HG03575 (cell line): ENCODE data around the gene PCDHA10.
"Not testable (repeated sequence)": the region's sequence is repeated elsewhere in the genome, so short reads cannot be mapped to it uniquely, and the experiment has no call there.

ENCODE experiments used
- ATAC-seq: cut with Tn5 transposase; IDR thresholded peaks from one replicate; pipeline ENCODE4 v1.9.1; 2021; ENCODE audit not compliant: unreplicated experiment, insufficient number of reproducible peaks, low FRiP score; ENCODE audit errors: extremely low read depth

PCDHA10 gene

GRCh38 chr5:140876541-140877261, 21.0 kb downstream of the PCDHA10 start:
- ATAC-seq: not testable (repeated sequence)

- no peak for ATAC-seq
These were observed 21.5 kb downstream of the PCDHA10 start for GRCh38 chr5:140877262-140877581.

GRCh38 chr5:140881889-140882590, 26.3 kb downstream of the PCDHA10 start, which contains the start of gene PCDHA13:
PCDHA13 (plus strand) TSS chr5:140882124; CDS start chr5:140882269, 145 bp downstream.
- ATAC-seq: no peak

GRCh38 chr5:140882591-140882899, 26.8 kb downstream of the PCDHA10 start:
- no peak for ATAC-seq

GRCh38 chr5:140883373-140883772, 27.7 kb downstream of the PCDHA10 start:
- no peak for ATAC-seq

- no peak for ATAC-seq
These were observed 28.4 kb downstream of the PCDHA10 start for GRCh38 chr5:140883927-140884697.

- ATAC-seq: no peak
These were observed 60.6 kb downstream of the PCDHA10 start for GRCh38 chr5:140916325-140916724.
